K562 (cell line): ENCODE measurements around the gene TBX1. TPM values are rescaled to one million over a fixed set of nuclear protein-coding genes. Genes with fewer than 3 reads are reported as not detected.

Source experiments
- CEBPG ChIP-seq, 3 experiments: fragments of 200-800 bp in 1 of 3; sonication (Bioruptor generic) in 1 of 3; sonication (generic) in 1 of 3; formaldehyde crosslinking in 1 of 3; IDR thresholded peaks in 2 of 3; conservative IDR thresholded peaks in 1 of 3; 2 replicates each; pipeline versions ENCODE4 v1.6.1 to v1.8.0; 2016 to 2022; ENCODE audit warnings: missing compliant biosample characterization in 2 of 3, missing genetic modification characterization in 2 of 3, mild to moderate bottlenecking in 1 of 3, missing genetic modification reagents in 1 of 3
- CEBPZ ChIP-seq: fragments of 150-350 bp; IDR thresholded peaks from 2 replicates; pipeline ENCODE4 v1.6.1; 2014; ENCODE audit warnings: low read depth, mild to moderate bottlenecking, low read length, borderline replicate concordance
- CTCF ChIP-seq, 3 experiments: IDR thresholded peaks in 2 of 3; conservative IDR thresholded peaks in 1 of 3; 2 replicates each; pipeline ENCODE4 v1.5.1; 2011 to 2012; ENCODE audit warnings: low read length in 3 of 3, mild to moderate bottlenecking in 3 of 3, control low read depth in 2 of 3, improper control_type of control experiment in 1 of 3, inconsistent platforms in 1 of 3, low read depth in 1 of 3, mixed read lengths in 1 of 3, moderate library complexity in 1 of 3; ENCODE audit not compliant: insufficient read depth in 2 of 3
- EP300 ChIP-seq: IDR thresholded peaks from 2 replicates; pipeline ENCODE4 v1.6.1; 2012; ENCODE audit warnings: low read length, improper control_type of control experiment
- HDAC8 ChIP-seq: fragments of 450-650 bp; IDR thresholded peaks from 2 replicates; pipeline ENCODE4 v1.6.1; 2016; ENCODE audit warnings: mild to moderate bottlenecking, missing genetic modification characterization, moderate library complexity, missing compliant biosample characterization
- HNRNPLL ChIP-seq: fragments of 200-400 bp; formaldehyde crosslinking; IDR thresholded peaks from 2 replicates; pipeline ENCODE4 v1.6.1; 2017; ENCODE audit warnings: low read length, low read depth, mild to moderate bottlenecking; ENCODE audit not compliant: poor library complexity, severe bottlenecking
- KAT2B ChIP-seq: IDR thresholded peaks from one replicate; pipeline ENCODE4 v1.6.1; 2012; ENCODE audit warnings: low read depth, mild to moderate bottlenecking, control low read depth, inconsistent platforms, low read length, moderate library complexity
- POLR2G ChIP-seq: fragments of 200-400 bp; formaldehyde crosslinking; IDR thresholded peaks from 2 replicates; pipeline ENCODE4 v1.6.1; 2017; ENCODE audit warnings: low read depth, mild to moderate bottlenecking, antibody characterized with exemption, low read length, moderate library complexity
- SAP30 ChIP-seq: fragments of 200-600 bp; sonication (generic); IDR thresholded peaks from 2 replicates; pipeline ENCODE4 v1.6.1; 2012; ENCODE audit warnings: borderline replicate concordance, low read depth, mild to moderate bottlenecking, moderate library complexity, low read length, control low read depth, inconsistent platforms; ENCODE audit not compliant: insufficient read depth, poor library complexity, severe bottlenecking
- polyA plus RNA-seq, 8 experiments: library from polyadenylated mRNA; depleted of rRNA in 4 of 8; stranded (reverse) in 5 of 8; unstranded in 3 of 8; fragments of >200 nt; fragmentation: Nextera tagmentation in 2 of 8; fragmentation: Illumina TruSeq in 1 of 8; extraction: Ambion mirVana in 2 of 8; extraction: Trizol in 1 of 8; gene quantifications; 2 replicates each; pipeline versions ENCODE4 v1.2.1 to v1.2.3, GENCODE V29; 2011 to 2014; ENCODE audit warnings: inconsistent platforms in 1 of 8, missing spikeins in 1 of 8
- total RNA-seq, 7 experiments: library from RNA; depleted of rRNA in 6 of 7; stranded (reverse); fragments of >200 nt in 6 of 7; fragmentation: Illumina TruSeq in 2 of 7; extraction: Trizol in 2 of 7; gene quantifications; 2 replicates each; pipeline versions ENCODE4 v1.2.1 to v1.2.3, GENCODE V29; 2011 to 2021; ENCODE audit warnings: low replicate concordance in 1 of 7
- TF ChIP-seq, protein P1 (sequence below): fragments of 250-450 bp; sonication (Bioruptor Pico); IDR thresholded peaks from 2 replicates; pipeline ENCODE4 v1.9.0; 2021; ENCODE audit warnings: mild to moderate bottlenecking, inconsistent platforms
- TF ChIP-seq, protein P2 (sequence below): sonication (generic); formaldehyde crosslinking; IDR thresholded peaks from 2 replicates; pipeline ENCODE4 v1.8.1; 2023; ENCODE audit warnings: mild to moderate bottlenecking, missing genetic modification reagents
- TF ChIP-seq, protein P3 (sequence below): IDR thresholded peaks from 2 replicates; pipeline ENCODE4 v1.6.1; 2012; ENCODE audit warnings: low read depth, low read length, improper control_type of control experiment, borderline replicate concordance

Gene TBX1
- total and polyA plus RNA-seq, 9 of the 15 experiments (the other 6 are each of a cell fraction or from before 2014, with no cell fraction given), result 0.07 to 35.0 (median 3.9) TPM

DNA sequence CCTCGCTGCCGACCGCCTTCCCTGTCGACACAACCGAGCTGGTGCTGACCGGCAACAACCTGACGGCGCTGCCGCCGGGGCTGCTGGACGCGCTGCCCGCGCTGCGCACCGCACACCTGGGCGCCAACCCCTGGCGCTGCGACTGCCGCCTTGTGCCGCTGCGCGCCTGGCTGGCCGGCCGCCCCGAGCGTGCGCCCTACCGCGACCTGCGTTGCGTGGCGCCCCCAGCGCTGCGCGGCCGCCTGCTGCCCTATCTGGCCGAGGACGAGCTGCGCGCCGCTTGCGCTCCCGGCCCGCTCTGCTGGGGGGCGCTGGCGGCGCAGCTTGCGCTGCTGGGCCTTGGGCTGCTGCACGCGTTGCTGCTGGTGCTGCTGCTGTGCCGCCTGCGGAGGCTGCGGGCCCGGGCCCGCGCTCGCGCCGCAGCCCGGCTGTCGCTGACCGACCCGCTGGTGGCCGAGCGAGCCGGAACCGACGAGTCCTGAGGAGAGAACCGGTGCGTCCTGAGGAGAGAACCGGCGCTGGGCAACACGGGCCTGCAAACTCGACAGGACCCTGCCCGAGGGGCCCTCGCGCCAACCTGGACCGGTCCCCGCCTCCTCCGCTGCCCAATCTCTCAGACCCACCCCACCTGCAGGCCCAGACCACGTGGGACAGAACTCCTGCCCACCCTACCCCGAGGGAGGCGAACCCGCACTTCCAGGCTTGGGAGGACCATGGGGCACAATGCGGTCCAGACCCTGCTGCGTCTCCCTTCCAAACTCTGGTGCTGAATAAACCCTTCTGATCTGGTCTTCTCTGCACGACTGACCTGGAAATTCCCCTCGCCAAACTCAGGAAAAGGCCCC is 36.4 kb upstream of the TBX1 start (continued):
- TF ChIP-seq, protein P1, sequence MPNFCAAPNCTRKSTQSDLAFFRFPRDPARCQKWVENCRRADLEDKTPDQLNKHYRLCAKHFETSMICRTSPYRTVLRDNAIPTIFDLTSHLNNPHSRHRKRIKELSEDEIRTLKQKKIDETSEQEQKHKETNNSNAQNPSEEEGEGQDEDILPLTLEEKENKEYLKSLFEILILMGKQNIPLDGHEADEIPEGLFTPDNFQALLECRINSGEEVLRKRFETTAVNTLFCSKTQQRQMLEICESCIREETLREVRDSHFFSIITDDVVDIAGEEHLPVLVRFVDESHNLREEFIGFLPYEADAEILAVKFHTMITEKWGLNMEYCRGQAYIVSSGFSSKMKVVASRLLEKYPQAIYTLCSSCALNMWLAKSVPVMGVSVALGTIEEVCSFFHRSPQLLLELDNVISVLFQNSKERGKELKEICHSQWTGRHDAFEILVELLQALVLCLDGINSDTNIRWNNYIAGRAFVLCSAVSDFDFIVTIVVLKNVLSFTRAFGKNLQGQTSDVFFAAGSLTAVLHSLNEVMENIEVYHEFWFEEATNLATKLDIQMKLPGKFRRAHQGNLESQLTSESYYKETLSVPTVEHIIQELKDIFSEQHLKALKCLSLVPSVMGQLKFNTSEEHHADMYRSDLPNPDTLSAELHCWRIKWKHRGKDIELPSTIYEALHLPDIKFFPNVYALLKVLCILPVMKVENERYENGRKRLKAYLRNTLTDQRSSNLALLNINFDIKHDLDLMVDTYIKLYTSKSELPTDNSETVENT, result peak; percentile 95
- TF ChIP-seq HNRNPLL (peak; percentile 99), CTCF (IDR thresholded peaks at IDR 0.05 in 2 of 3, conservative IDR thresholded peaks at IDR 0.05 in 1 of 3; ENCODE audit: insufficient read depth in 2 of 3, low read depth in 1 of 3, low read length in 3 of 3) (peak; percentile 72 to 98 (median 97); a peak in 5 of 6 replicates), POLR2G (peak; percentile 57), KAT2B (peak; percentile 95), CEBPZ (0 out of 2 replicates have a peak, but pooled peaks have one; percentile 9), EP300 (peak; percentile 72), SAP30 (peak; percentile 48), HDAC8 (tag) (peak; percentile 11; the same call in 1 of the 2 replicates), CEBPG (CRISPR knock-in tag; IDR thresholded peaks at IDR 0.05) (no peak), CEBPG (tag; conservative IDR thresholded peaks at IDR 0.05 in 1 of 2, IDR thresholded peaks at IDR 0.05 in 1 of 2) (no peak)
- TF ChIP-seq, protein P2, sequence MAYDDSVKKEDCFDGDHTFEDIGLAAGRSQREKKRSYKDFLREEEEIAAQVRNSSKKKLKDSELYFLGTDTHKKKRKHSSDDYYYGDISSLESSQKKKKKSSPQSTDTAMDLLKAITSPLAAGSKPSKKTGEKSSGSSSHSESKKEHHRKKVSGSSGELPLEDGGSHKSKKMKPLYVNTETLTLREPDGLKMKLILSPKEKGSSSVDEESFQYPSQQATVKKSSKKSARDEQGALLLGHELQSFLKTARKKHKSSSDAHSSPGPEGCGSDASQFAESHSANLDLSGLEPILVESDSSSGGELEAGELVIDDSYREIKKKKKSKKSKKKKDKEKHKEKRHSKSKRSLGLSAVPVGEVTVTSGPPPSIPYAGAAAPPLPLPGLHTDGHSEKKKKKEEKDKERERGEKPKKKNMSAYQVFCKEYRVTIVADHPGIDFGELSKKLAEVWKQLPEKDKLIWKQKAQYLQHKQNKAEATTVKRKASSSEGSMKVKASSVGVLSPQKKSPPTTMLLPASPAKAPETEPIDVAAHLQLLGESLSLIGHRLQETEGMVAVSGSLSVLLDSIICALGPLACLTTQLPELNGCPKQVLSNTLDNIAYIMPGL (CRISPR knock-in tag), result peak; percentile 97
- TF ChIP-seq, protein P3, sequence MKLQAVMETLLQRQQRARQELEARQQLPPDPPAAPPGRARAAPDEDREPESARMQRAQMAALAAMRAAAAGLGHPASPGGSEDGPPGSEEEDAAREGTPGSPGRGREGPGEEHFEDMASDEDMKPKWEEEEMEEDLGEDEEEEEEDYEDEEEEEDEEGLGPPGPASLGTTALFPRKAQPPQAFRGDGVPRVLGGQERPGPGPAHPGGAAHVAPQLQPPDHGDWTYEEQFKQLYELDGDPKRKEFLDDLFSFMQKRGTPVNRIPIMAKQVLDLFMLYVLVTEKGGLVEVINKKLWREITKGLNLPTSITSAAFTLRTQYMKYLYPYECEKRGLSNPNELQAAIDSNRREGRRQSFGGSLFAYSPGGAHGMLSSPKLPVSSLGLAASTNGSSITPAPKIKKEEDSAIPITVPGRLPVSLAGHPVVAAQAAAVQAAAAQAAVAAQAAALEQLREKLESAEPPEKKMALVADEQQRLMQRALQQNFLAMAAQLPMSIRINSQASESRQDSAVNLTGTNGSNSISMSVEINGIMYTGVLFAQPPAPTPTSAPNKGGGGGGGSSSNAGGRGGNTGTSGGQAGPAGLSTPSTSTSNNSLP, result peak; percentile 76
